ENCODE data around the gene NMB.
A peak's percentile ranks its signal among the peaks of the same experiment; 100 is the strongest.
"Not testable (repeated sequence)": the region's sequence is repeated elsewhere in the genome, so short reads cannot be mapped to it uniquely, and the experiment has no call there.

NMB gene, protein sequence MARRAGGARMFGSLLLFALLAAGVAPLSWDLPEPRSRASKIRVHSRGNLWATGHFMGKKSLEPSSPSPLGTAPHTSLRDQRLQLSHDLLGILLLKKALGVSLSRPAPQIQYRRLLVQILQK

DNA sequence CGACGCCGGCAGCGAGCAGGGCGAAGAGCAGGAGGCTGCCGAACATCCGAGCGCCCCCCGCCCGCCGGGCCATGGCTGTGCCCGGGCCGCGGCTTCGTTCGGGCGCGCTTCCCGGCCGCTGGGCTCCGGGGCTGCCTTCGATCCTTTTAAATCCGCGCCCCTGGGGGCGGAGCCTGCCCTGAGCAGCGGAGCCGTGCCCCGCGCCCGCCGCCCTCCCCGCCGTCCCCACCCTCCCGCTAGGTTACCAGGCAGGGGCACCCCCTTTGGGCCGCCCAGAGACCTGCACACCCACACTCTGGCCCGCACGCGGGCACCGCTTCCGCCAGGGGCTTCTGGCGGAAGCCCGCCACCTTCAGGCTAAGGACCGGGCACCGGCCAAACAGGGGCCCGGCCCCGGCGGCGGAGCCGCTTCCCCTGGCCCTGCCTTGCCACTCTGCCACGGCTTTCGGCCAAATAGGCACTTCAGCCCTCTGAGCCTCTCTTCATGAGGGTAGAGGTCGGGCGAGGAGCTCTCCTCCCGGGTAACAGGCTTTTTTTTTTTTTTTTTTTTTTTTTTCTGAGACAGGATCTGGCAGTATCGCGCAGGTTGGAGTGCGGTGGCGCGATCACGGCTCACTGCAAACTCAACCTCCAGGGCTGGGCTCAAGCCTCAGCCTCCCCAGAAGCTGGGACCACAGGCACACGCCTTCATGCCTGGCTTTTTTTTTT lies at the start of gene NMB:
NMB (minus strand) TSS at position 120 of the 708 bp plus-strand sequence; CDS start at position 73, 47 bp downstream.
- DNase-seq (ENCODE audit: low read depth in 2 of 2), result peak; percentile 68 to 73

DNA sequence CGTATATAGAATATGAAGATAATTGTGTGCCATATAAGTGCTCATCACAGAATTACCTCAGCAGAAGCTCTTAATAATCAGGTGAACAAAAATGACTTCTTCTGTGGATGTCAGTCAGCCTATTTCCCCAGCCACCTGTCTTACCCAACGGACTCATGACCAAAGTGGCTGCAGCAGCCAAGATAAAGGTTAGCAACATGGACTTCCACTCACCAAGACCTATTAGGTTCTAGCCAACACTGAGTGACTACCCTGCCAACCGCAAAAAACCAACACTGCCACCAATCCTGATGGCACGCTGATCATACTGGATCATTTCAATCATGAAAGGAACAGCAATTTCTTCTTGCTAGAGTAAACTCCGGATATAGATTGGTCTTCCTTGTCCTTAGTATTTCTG lies 45.8 kb upstream of the NMB start:
- no peak for DNase-seq (ENCODE audit: low read depth in 2 of 2)

DNA sequence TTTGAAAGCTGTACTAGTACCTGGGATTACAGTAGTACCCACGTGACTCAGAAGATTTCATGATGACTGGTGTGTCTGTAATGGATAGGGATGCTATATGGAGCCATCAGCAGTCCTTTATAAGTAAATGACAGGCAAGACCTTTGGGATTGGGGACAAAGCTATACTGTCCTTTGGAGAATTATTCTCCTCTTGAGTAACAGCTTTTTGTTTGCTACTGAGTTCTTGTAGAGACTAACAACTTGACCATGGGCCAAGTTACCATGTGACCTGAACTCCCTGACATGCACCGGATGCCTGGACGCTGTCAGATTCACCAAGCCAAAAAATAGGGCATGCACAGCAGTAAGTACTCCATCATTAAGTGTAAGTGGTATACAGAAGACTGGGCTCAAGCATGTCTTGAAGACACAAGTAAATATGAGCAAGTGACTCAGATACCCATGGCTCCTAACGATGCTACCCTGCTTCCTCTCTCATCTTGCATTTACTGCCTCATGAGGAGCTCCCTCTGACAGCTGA lies 45.0 kb upstream of the NMB start:
- DNase-seq (ENCODE audit: low read depth in 2 of 2), result no peak

DNA sequence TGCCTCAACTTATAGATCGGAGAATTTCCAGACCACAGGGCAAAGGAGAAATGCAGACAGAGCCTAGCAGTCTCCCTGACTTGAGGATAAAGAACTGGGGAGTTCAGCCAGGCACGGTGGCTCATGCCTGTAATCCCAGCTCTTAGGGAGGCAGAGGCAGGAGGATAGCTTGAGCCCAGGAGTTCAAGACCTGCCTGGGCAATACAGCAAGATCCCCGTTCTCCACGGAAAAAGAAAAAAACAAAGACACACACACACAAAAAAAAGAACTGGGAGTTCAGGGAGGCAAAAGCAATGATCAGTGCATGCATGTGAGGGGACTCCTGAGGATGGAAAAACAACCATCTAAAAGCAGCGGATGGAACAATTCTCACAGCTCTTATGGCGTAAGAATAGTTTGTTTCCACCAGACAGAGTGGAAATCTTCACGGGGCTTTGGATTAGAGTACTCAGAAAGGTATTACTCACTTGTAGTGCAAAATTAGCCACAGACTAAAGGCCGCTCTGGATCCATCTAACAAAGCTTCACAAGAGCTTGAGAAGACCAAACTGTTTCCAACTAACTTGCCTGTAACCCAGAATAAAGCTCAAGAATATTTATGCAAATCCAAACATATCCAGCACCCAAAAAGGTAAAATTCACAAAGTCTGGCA lies 41.7 kb upstream of the NMB start:
- DNase-seq (ENCODE audit: low read depth in 2 of 2), result no peak

DNA sequence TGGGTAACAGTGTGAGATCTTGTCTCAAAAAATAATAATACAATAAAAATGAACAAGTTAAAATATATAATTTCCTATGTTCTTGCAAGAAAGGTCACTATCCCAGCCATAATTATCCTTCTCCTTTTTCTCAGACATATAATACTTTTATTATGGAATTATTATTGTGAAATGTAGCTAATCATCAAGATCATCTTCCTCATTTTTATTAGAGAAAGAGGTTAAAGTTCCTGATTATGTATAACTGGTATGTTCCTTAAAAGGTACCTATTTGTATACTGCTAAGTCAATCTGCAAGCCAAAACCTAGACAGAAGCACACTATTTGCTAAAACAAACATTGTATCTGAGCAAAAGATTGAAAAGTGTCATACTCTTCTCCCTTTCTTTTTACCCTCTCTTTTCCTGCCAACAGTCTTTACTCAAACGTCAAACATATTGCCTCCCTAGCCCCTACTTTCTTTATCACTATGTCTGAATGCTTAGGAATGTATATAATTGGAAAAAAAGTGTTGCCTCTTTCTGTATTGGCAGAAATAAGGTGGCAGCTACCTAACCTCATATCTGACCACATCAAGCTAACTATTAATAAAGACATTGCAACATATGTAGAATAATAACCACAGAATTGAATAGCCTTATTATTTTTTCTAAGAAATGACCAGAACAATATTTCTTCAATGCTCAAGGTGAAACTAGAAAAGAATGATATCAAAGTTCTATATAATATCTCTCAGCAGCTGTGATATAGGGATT lies 39.4 kb upstream of the NMB start:
- DNase-seq (ENCODE audit: low read depth in 2 of 2), result no peak

DNA sequence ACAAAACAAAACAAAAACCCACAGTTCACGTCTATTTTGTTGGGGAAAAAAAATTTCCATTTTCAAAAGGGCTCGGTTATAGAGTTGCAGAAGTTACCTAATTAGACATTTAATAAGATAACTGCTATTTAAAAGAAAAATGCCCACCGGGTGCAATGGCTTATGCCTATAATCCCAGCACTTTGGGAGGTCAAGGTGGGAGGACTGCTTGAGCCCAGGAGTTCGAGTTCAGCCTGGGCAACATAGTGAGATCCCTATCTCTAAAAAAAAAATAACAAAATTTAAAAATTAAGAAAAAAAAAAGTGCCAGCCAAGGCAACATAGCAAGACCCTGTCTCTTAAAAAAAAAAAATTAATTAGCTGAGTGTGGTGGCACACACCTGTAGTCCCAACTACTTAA lies 38.8 kb upstream of the NMB start:
- DNase-seq (ENCODE audit: low read depth in 2 of 2), result no peak

DNA sequence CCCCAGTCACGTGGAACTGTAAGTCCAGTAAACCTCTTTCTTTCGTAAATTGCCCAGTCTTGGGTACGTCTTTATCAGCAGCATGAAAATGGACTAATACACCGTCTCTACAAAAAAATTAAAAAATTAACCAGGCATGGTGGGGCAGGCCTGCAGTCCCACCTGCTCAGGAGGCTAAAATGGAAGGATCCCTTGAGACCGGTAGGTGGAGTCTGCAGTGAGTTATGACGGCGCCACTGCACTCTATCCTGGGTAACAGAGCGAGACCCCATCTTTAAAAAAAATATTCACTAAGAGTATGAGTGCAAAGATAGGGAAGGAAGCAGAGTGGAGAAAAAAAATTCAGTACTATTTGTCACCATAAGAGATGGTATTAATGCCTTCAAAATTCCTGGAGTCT lies 32.3 kb upstream of the NMB start:
- no peak for DNase-seq (ENCODE audit: low read depth in 2 of 2)

DNA sequence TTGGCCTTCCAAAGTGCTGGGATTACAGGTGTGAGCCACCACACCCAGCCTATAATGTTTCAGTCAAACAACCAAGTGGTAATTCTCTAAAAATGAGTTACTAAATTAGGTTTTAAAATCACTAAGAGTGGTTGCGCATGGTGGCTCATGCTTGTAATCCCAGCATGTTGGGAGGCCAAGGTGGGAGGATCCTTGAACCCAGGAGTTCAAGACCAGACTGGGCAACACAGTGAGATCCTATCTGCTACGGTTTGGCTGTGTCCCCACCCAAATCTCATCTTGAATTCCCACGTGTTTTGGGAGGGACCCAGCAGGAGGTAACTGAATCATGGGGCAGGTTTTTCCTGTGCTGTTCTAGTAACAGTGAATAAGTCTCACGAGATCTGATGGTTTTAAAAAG lies 31.9 kb upstream of the NMB start:
- DNase-seq (ENCODE audit: low read depth in 2 of 2), result no peak

DNA sequence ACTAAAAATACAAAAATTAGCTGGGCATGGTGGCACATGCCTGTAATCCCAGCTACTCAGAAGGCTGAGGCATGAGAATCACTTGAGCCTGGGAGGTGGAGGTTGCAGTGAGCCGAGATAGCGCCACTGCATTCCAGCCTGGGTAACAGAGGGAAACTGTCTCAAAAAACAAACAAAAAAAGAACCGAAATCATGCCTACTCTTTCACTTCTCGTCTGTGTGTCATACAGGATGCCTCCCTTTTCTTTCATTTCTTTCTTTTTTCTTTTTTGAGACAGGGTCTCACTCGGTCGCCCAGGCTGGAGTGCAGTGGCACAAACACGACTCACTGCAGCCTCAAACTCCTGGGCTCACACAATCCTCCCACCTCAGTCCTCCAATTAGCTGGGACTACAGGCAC lies 28.4 kb upstream of the NMB start:
- DNase-seq (ENCODE audit: low read depth in 2 of 2), result not testable (repeated sequence)

DNA sequence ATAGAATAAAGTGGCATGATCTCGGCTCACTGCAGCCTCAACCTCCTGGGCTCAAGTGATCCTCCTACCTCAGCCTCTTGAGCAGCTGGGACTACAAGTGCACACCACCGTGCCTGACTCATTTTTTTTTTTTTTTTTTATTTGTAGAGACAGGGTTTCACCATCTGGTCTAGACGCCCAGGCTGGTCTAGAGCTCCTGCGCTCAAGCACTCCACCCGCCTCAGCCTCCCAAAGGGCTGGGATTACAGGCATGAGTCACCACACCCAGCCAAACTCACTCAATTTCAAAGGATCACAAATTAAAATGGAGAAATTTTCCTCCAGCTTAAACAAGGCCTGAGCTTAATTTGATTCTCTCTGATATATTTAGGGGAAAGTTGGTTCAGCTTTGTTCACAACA lies 27.3 kb upstream of the NMB start:
- DNase-seq (ENCODE audit: low read depth in 2 of 2), result no peak

DNA sequence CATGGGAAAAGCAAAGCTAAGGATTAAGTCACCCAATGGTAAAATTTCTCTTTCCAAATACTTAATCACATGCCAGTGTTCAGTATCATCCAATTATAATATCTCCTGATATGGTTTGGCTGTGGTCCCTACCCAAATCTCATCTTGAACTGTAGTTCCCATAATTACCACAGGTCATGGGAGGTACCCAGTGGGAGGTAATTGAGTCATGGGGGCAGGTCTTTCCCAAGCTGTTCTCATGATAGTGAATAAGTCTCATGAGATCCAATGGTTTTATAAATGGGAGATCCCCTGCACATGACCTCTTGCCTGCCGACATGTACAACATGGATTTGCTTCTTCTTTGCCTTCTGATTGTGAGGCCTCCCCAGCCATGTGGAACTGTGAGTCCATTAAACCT lies 26.1 kb upstream of the NMB start:
- DNase-seq (ENCODE audit: low read depth in 2 of 2), result no peak

DNA sequence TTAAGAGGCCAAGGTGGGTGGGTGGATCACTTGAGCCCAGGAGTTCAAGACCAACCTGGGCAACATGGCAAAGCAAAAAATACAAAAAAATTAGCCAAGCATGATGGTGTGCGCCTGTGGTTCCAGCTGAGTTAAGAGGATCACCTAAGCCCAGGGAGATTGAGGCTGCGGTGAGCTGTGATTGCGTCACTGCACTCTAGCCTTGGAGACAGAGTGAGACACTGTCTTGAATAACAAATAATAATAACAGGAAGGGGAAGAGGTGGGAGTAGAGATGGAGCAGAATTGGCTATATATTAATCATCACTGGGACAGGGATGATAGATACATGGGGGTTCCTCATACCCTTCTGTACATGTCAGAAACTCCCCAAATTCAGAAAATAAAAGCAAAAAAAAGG lies 23.8 kb upstream of the NMB start:
- DNase-seq (ENCODE audit: low read depth in 2 of 2), result no peak

DNA sequence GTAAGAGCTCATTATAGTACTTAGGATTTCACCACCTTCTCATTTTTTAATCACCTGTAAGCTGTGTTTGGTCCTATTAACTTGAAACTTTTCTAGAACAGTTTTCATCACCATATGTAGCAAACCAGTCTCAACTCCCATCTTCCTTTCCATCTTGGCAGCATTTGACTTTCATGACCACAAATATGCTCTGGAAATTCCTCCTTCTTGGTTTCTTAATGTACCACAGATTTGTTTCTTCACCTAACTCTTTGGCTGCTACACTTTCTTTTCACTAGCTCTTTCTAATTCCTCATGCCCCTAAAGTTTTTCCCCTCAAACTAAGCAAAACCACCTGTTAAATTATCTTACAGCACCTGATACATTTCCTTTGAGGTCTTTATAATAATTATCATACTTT lies 13.2 kb upstream of the NMB start:
- DNase-seq (ENCODE audit: low read depth in 2 of 2), result no peak

DNA sequence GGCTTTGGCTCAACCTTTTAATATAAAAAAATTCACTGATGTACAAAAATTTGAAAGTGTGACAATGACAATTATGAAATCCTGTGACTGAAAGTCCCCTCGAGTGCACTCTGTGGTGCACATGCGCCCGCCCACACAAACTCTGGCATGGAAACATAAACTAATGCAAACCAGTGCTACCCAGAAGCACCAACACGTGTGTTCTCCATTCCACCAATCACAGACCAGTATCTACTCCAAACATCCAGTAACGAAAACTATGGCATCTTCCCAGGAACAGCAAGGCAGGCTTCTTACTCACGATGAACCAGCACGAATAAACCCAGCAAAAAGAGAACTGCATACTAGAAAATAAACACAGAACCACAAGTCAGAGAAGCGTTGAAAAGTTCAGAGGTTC lies 11.7 kb upstream of the NMB start:
- no peak for DNase-seq (ENCODE audit: low read depth in 2 of 2)

DNA sequence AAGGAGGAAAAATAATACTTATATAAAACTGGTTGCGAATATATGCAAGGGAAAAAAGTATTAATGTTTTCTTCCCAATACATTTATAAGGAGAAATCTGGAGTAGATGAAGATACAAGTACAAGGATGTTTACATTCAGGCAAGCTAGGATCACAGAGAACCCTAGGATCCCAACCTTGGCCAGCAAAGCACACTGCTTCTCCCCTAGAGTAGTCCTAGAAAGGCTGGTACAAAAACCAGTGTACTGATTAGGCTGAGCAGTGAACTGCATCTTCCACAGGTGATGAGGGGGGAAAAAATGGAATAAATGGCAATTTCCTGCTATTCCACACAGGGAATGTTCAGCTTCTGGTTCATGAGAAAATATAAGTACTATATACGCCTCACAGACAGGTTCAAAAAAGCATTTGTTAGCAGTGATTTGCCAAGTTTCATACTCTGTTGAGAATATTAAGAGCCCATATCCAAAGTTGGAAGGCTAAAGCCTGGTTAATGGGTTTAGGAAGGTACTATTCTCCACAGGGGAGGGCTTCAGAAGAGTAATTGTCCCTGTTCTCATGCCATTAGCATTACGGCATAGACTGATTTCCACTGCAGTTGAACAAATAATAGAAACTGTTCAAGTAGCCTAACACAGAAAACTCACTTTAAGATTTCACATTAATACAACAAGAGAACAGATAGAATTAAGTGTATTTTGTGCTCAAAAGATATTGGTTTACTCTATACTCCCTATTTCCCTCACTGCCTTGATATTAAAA lies 10.4 kb upstream of the NMB start:
- DNase-seq (ENCODE audit: low read depth in 2 of 2), result no peak

DNA sequence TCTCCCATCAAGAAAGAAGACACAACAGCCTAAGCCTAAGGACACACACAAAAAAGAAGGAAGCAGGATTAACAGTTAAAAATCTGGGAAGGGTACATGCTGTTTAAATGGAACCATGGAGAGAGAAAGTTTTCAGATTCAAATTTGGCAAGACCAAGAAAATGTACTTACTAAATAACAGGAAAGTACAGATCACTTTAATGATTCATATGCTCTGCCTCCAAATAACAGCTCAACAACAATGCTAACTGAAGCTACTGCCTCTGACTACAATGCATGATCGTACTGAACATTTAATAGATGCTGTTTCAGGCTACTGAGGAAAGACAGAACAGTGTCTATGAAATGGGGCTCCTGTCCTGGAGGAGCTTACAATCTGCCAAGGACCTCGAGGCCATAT lies 8.4 kb upstream of the NMB start:
- no peak for DNase-seq (ENCODE audit: low read depth in 2 of 2)

DNA sequence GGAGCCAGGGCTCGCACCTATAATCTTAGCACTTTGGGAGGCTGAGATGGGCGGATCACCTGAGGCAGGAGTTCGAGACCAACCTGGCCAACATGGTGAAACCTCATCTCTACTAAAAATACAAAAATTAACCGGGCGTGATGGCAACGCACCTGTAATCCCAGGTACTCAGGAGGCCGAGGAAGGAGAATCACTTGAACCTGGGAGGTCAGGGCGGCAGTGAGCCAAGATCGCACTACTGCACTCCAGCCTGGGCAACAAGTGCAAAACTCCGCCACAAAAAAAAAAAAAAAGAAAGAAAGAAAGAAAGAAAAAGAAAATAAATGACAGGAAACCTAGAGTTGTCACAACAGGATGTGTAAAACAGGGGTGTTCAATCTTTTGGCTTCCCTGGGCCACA lies 3.0 kb upstream of the NMB start:
- no peak for DNase-seq (ENCODE audit: low read depth in 2 of 2)

DNA sequence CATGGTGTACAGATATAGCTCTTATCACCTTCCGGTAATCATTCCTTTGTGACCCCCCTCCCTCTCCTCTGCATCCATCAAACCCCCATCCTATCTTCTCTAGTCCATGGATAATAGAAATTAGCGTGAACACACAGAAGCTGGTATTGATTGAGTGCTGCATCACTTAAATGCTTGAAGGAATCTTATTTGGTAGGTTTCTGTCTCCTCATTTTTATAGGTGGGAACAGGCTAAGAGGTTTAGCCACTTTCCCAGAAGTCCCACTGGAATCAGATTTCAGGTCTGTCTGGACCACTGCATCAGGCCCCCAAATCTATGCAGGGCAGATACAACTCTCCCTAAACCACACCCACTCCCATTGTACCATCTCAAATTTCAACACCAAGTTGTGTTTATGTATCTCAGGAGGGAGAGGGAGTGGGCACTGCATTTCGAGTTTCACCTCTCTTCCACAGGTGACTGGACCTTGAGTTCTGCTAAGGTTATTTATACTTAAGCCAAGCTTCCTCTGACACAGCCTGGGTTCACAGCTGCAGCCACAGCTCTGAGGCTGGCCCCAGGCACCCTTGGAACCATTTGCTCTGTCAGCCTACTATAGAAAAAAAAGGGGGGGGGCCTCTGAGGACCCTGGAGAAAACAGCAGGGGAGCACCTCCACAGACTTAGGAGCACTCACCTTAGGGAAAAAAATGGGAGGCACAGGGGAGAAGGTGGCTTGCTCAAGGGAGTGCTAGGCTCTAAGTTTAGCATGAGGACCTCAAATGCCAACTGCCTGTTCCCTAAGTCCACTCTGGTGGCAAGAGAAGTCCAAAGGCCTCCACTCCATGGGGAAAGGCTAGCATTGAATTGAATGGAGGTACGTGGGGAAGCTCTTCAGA lies 2.1 kb upstream of the NMB start:
- no peak for DNase-seq (ENCODE audit: low read depth in 2 of 2)

DNA sequence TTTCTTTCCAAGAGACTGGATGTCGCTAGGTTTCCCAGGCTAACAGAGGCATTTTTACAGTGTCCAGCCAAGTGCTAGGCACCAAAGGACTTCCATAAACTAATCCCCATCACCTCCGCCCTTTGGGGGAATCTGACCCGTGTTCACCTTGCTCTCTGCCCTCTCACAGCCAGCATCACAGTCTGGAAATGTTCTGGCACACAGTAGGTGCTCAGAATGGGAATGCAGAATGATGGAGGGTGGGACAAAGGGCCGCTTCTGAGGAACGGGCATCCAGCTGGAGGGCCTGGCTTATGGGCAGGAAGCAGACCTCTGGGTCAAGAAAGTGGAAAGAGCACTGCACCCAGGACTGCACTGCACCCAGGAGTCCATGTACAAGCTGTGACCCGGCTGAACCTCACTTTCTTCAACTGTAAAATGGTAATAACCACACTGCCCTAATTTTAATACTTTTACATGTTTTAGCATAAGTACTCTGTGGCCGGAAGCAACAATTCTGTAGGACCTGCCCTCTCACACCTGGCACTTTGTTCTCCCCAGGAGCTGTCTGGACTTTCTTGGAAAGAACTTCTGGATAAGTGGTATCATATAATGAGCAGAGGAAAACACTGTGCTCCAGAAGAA lies 901 bp upstream of the NMB start:
- no peak for DNase-seq (ENCODE audit: low read depth in 2 of 2)

DNA sequence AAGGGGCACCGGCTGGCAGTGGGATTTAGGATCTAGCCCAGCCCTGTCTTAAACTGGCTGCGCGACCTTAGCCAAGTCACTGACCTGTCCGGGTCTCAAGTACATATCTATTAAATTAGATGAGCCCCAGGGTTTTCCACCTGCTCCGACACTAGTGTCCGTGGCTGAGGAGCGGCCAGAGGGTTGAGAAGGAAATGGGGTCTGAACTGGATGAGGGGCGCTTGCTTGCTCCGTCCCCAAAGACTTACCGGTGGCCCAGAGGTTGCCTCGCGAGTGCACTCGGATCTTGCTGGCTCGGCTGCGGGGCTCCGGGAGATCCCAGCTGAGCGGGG lies 285 bp downstream of the NMB start:
- no peak for DNase-seq (ENCODE audit: low read depth in 2 of 2)

DNA sequence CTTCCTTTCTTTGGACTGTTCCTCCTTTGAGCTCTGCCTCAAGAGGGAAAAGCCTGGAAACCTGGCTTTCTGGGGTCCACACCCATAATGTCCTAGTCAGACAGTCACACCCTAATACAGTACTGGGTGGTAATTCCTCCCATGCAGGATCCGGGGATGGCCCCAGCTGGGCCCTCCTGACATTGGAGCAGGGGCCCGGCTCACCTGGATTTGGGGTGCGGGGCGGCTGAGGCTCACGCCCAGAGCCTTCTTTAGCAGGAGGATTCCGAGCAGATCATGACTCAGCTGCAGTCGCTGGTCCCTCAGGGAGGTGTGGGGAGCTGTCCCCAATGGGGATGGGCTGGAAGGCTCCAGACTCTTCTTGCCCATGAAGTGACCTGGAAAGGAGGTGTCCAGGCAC lies 1.0 kb downstream of the NMB start:
- no peak for DNase-seq (ENCODE audit: low read depth in 2 of 2)
